GM18526 (cell line): ENCODE results near the gene WDR5.
A peak's percentile ranks its signal among the peaks of the same experiment; 100 is the strongest.

ENCODE experiments used
- POLR2A ChIP-seq: IDR thresholded peaks from 3 replicates; pipeline ENCODE4 v1.6.1; 2011; ENCODE audit not compliant: insufficient read length; ENCODE audit errors: extremely low read depth

WDR5 gene

DNA sequence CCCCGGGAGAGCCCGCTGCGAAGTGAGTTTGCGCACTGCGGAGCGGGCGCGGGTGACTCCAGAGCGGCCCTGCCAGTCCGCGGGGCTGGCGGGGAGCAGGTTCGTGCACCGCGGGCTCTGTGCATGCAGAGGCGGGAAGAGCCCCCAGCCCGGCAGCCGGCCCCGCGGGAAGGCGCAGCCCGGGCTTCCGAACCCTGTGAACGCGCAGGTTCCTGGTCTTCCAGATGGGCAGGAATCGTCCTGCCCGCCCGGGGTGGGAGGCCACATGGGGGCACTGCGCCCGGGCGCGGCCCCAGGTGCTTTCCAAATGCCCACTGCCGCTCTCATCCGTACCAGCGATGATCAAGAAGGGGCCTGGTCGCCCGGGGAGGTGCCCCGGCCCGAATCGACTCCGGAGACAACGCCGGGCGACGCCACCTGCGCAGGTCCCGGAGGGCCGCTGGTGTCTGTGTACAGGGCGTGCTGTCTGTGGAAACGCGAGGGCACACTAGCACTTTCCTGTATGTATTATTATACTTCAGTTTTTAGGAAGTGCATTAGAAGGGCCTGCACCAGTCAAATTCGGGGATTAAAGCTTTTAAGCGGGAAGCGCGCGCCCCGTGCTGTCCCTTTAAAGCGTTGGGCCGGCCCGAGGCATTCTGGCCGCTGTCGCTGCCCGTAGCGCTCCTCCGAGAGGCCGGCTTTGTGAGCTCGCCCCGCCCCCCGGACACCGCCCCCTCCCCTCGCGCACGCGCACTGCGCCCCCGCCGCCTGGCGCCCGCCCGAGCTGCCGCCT is at the start of gene WDR5:
WDR5 (plus strand) TSS at position 740 of the 775 bp plus-strand sequence. CDS start 3,796 bp downstream, outside the sequence.
- TF ChIP-seq POLR2A = peak; percentile 62

DNA sequence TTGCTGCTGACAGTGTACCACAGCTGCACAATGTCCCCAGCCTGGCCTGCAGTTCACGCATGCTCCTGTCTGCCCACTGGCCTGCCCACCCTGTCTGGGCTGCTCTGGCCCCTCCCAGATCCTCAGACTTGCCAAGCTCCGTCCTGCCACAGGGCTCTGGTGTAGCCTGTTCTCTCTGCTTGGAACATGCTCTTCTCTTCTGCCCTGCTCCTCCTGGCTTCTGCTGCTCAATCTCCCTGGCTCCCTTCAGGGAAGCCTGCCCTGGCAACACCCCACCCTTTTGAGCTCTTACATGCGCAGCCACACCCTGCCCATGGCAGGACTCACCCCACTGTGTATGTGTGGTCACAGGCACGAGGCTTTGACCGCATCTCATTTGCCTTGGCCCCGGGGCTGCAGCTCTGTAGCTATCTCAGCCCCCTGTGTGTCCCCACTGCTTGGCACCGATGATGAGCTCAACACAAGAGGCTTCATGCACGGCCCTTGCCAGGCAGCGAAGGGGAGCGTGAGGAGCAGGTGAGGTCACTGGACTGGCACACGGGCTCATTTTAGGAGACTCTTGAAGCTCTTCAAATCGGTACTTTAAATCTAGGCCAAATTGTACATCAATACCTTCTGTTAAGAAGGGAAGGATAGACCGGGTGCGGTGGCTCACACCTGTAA is 47.7 kb upstream of the WDR5 start:
- TF ChIP-seq POLR2A = no peak

DNA sequence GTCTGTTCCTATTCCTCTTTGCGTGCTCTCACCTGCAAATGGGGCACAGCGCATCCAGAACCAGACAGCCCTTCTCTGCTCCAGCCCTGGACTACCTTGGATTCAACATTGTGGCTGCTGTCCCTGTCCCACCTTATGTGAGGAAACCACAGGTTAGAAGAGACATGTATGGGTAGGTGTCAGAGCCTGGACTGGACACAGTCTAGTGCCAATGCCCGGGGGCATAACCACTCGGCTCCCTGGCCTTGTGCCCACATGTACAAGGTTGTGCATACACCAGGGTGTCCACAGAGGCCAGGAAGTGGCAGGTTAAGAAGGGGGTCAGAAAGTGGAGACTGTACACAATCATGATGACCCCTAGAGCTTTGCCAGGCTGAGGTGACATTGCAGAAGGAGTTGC is 45.9 kb upstream of the WDR5 start:
- no peak for TF ChIP-seq POLR2A

DNA sequence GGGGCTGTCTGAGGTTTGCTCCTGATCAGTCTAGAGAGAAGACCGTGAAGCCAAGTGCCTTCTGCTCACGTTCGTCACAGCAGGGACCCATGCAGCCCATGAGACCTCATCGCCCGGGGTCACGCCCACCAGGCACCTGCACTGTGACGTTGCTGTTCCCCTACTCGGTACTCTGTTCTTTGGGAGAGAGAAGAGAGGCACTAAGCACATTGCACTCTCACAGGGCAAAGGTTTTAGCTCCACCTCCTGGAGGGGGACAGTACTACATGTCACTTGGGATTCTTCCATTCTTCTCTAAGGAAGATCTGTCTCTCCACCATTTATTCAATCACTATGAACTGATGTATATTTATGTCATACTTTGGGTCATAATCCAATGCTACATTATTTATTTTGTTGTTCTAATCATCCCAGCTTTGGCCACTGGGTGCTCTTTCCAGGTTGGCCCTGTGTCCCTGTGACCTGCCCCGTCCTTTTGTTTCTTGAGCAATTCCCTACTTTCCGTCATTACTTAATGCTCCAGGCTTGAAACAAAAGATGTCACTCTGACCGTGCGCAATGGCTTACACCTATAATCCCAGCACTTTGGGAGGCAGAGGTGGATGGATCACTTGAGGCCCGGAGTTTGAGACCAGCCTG is 36.6 kb upstream of the WDR5 start:
- no peak for TF ChIP-seq POLR2A

DNA sequence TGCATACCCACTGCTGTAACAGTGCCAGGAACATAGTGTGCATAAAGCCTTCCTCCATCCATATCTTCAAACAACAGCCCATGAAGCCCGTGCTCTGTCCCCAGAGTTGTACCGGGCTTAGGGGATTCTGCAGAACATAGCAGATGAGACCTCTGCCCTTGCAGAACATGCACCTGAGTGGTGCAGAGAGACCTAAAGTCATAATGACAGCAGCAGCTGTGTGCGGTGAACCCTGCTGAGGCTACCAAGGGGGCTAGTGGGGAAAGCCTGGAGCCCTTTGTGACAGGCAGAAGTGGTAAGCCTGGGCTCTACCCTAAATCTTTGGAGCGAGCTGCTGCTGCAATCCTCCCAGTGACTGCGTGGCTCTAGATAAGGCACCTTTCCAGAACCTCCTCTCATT is 35.8 kb upstream of the WDR5 start:
- no peak for TF ChIP-seq POLR2A

DNA sequence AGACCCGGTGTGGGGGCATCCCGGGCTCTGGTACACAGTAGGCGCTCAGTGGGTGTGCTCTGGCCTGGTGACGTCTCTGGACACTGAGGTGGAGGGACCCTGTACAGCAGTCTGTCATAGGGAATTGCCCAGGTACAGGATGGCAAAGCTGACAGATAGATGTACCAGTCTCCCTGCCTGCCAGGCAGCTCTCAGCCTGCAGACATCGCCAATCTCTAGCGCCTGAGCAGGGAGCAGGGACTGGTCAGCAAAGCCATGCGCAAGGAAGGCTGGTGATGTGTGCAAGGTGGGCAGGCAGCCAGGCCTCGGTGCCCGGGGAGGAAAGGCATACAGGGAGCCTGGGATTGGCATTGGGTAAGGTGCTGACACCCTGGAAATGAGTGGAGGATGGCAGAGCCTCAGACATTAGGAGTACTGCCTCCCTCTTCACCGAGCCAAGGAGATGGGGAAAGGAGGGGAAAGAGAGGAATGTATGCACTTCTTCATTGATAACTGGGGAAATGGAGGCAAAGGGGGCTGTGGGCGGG is 34.2 kb upstream of the WDR5 start:
- no peak for TF ChIP-seq POLR2A

DNA sequence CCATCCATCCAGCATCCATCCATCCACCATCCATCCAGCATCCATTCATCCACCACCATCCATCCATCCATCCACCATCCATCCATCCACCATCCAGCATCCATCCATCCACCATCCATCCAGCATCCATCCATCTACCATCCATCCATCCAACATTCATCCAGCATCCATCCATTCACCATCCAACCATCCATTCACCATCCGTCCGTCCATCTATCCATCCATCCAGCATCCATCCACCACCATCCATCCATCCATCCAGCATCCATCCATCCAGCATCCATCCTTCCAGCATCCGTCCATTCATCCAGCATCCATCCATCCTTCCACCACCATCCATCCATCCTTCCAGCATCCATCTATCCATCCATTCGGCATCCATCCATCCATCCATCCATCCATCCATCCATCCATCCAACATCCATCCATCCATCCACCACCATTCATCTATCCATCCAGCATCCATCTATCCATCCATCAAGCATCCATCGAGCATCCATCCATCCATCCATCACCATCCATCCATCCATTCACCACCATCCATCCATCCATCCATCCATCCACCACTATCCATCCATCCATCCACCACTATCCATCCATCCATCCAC is 32.4 kb upstream of the WDR5 start:
- TF ChIP-seq POLR2A = no peak

DNA sequence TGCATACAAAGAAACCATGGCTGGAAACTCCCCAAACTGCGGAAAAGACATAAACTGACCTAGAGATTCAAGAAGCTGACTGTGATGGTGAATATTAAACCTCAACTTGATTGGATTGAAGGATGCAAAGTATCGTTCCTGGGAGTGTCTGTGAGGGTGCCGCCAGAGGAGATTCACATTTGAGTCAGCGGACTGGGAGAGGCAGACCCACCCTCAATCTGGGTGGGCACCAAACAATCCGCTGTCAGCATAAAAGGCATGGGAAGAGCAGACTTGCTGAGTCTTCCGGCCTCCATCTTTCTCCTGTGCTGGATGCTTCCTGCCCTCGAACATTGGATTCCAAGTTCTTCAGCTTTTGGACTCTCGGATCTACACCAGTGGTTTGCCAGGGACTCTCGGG is 24.8 kb upstream of the WDR5 start:
- no peak for TF ChIP-seq POLR2A

DNA sequence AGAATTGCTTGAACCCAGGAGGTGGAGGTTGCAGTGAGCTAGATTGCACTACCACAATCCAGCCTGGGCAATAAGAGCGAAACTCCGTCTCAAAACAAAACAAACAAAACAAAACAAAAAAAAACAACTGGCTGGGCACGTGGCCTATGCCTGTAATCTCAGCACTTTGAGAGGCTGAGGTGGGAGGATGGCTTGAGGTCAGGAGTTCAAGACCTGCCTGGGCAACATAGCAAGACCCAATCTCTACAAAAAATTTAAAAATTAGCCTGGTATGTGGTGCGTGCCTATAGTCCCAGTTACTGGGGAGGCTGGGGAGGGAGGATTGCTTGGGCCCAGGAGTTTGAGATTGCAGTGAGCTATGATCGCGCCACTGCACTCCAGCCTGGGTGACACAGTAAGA is 23.3 kb upstream of the WDR5 start:
- no peak for TF ChIP-seq POLR2A

DNA sequence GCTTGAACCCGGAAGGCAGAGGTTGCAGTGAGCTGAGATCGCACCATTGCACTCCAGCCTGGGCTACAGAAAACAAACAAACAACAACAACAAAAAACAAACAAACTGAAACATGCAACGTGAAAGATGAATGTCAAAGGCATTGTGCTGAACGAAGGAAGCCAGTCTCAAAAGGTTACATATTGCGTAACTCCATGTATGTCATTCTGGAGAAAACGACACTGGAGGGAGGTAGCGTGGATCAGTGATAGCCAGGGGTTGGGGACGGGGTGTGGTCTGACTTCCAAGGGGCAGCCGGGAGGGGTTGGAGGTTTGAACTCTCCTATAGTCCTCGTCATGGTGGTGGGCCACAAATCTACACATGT is 12.1 kb upstream of the WDR5 start:
- TF ChIP-seq POLR2A = no peak

DNA sequence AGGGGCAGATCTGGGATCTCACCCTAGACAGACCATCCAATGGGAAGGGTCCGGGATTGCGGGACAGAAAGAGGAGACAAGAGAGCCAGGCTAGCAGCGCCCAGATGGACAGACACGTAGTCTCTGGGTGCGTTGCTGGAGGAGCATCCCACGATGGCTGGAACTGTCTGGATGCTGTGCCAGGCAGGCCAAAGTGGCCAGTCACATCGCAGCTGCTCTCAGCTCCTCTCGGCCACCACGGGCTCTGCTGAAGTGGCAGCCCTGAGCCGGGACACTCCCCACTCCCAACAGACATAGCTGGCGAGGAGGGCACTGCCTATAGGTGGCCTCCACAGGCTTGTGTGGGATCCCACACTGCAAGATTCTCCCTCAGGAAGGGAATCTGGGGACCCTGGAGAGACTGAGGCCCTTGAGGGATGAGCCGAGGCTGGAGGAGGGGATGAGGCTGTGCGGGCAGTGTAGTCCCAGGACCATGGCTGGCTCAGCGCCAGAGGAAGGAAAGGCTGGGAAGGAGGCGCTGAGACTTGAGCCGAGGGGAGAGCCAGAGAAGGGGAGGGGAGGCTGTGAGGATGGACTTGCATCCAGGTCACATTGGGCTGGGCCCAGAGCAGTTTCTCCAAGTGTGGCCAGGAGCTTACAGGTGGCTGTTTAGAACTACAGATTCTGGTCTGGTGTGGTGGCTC is 10.3 kb upstream of the WDR5 start:
- TF ChIP-seq POLR2A = no peak

DNA sequence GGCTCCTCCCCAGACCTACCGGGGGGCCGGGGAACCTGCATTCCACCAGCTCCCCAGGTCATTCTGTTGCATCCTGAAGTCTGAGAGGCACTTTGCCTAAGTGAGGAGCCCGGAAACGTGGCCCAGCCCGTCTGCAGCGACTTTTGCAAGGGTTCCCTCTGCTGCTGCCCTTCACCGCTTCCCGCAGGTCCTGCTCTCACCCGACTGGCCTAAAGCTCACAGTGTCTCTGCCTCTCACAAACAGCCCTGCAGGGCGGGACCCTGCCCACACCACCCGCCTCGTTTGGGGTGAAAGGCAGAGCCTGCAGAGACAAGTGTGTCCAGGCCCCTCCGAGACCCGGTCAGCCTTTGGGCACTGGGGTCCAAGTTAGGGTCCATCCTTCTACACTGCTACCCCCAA is 9.5 kb upstream of the WDR5 start:
- no peak for TF ChIP-seq POLR2A

DNA sequence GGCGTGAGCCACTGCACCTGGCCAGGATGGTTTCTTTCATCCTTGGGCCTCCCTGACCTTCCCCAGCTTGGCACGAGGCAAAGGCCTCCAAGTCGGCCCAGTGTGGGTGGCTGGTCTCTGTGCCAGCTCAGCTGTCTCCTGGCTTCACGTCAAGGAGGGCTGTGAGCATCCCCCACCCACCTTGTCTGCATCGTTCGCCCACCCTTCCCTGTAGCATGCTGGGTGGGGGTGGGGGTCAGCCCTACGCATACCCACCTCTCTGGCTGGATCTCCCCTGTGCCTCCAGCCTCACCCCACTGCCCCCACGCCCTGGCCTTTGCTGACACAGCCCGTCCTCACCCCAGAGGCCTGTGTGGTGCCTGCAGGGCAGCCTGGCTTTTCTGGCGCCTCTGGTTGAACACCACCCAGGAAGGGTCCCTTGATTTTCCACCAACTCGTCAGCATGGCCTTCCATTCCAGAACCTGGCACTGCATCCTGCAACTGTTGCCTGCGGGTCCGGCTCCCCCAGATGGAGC is 8.8 kb upstream of the WDR5 start:
- TF ChIP-seq POLR2A = no peak

DNA sequence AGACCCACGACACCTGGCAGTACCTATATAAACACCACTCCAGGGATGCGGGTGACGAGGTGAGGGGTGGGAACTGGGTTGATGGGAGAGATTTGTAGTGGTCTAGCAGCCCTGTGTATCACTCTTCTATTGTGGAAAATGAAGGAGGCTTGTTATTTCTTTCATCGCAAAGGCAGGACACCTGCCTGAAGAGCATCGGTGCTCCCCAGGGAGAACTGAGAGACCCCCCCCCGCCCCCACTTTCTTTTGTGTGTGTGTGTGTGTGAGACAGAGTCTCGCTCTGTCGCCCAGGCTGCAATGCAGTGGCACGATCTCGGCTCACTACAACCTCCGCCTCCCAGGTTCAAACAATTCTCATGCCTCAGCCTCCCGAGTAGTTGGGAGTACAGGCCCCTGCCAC is 8.3 kb upstream of the WDR5 start:
- no peak for TF ChIP-seq POLR2A
